Activated T-helper 1 cell treated with anti-CD3 and anti-CD28 coated beads, Interleukin-2, amount 50 U/mL, for 16 hours (primary cell): ENCODE measurements around the gene NHLRC2.

Experiments
- DNase-seq, 2 donors: peaks; one replicate each; pipeline ENCODE4 v3.0.0-alpha.2; 2020; ENCODE audit warnings: low read depth in 1 of 2, low spot score in 1 of 2

The NHLRC2 gene

DNA sequence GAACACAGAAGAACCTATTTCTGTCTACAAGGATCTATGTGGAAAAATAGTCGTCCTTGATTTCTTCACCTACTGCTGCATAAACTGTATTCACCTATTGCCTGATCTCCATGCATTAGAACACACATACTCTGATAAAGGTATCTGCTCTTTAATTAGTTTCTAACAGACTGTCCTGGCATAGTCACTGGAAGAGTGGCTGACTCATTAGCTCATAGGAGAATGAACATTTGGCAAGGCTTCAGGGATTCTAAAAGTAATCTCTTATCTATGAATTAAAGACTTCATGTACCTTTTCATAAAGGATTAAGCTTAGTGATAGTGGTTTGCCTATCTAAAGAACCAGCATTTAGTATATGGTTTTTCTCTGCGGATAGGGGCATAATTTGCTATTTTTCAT, 4.1 kb downstream of the NHLRC2 start:
- no peak for DNase-seq

GRCh38 chr10:113859261-113859660, 4.8 kb downstream of the NHLRC2 start:
- no peak for DNase-seq

- DNase-seq = no peak
Observed at GRCh38 chr10:113865901-113866300, 11.4 kb downstream of the NHLRC2 start.

GRCh38 chr10:113866551-113867394, 12.3 kb downstream of the NHLRC2 start:
- no peak for DNase-seq

DNA sequence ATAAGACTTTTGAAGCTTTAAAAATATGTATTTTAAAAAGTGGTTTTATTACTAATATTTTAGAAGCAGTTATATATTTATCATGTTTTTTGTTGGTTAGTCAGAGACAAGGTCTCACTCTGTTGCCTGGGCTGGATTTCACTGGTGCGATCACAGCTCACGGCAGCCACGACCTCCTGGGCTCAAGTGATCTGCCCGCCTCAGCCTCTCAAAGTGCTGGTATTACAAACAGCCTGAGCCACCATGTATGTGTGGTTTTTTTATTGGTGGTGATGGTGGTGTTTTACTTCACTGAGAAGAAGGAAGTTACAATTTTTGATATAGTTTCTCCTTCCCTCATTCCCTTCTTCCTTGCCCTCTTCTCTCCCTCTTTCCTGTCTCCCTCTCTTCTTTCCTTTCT, 13.4 kb downstream of the NHLRC2 start:
- DNase-seq = no peak

GRCh38 chr10:113869789-113870188, 15.3 kb downstream of the NHLRC2 start:
- DNase-seq = no peak

GRCh38 chr10:113872139-113873030, 17.9 kb downstream of the NHLRC2 start:
- no peak for DNase-seq

DNA sequence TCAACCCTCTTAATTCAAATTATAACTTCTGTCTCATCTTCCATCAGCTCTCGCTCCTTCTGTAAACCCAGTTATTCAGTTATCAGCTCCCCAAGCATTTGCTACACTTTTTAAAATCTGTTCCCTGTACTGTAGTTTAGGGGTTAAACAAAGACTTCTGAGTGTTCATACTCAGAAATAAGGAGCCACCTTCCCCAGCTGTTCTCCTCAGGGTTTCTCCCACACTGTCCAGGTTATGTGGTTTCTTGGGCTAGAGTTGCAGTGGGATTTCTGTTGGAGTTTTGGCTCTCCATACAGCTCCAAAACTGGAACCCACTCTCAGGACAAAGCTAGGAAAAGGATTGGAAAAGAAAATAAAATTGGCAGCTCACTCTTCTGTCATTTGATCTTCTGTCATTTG, 20.8 kb downstream of the NHLRC2 start:
- DNase-seq = no peak

GRCh38 chr10:113876461-113876860, 22.0 kb downstream of the NHLRC2 start:
- no peak for DNase-seq

- DNase-seq = no peak
Observed at GRCh38 chr10:113879691-113880090, 25.2 kb downstream of the NHLRC2 start.

- no peak for DNase-seq
Observed at GRCh38 chr10:113880236-113880635, 25.8 kb downstream of the NHLRC2 start.

GRCh38 chr10:113882240-113882639, 27.8 kb downstream of the NHLRC2 start:
- DNase-seq = no peak

DNA sequence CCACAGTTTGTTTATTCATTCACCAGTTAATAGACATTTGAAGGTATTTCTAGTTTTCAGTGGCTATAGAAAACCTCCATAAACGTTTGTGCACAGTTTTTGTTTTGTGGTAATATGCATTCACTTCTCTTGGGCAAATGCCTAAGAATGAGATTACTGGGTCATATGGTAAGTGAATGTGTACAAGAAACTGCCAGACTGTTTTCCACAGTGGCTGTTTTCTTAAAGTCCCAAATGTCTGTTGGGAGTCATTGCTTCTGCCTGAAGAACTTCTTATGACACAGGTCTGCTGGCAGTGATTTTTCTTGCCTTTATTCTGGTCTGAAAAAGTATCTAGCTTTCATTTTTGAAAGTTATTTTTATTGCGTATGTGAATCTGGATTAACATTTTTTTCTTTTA, 35.5 kb downstream of the NHLRC2 start:
- no peak for DNase-seq

DNA sequence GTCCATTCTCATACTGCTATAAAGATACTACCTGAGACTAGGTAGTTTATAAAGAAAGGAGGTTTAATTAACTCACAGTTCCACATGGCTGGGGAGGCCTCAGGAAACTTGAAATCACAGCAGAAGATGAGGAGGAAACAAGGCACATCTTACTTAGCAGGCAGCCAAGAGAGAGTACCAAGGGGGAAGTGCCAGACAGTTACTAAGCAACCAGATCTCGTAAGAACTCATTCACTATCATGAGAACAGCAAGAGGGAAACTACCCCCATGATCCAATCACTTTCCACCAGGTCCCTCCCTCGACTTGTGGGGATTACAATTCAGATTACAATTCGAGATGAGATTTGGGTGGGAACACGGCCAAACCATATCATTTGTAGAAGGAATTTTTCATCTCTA, 36.3 kb downstream of the NHLRC2 start:
- DNase-seq = no peak

DNA sequence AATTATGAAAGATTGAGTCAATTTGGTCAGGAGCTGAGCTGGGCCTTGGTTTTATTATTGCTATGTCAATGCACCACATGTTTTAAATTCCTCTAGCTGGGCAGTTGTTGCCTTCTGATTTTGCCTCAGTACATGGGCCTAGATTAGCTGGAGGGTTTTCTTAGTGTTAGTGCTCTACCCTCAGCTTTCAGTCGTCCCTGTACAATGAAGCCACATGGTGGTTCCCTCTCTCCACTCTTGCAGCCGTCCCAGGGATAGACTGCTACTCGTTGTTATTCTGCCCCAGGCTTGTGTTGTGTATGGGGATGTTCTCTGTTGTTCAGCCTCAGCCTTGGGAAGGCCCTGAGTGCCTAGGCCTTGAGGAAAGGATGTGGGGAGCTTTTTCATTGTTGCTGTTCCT, 37.0 kb downstream of the NHLRC2 start:
- no peak for DNase-seq

DNA sequence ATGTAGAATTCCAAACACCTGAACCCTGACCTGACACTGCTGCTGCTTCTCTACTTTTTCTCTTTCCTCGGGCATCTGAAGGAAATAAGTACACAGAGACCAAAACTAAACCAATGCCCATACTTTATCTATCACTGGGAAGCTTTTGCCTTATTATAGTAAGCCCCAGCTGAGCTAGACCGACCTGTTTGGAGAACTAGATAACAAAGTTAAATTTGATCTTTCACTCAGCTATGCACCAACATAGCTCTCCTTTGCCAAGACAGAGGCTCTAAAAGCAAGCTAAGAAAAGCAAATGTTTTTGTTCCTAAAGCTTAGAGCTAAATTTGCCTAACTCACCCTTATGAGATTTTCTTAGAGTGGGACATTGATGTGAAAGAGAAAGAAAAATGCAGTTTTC, 39.1 kb downstream of the NHLRC2 start:
- no peak for DNase-seq

GRCh38 chr10:113894581-113894980, 40.1 kb downstream of the NHLRC2 start:
- DNase-seq = no peak

DNA sequence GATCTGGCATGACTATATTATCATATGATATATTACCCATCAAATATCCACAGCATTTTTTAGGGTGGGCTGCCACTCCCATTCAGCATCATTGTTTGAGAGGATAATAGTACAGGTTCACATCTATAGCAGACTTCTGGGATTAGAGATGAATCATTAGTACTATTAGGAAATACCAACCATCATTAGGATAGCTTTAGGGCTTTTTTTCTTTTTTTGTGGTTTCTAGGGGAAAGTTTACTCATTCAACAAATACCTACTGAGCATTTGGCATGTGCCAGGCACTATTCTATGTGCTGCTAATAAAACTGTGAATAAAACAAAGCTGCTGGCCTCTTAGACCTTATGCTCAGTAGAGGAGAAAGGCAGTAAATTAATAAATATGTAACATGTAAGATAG, 40.6 kb downstream of the NHLRC2 start:
- DNase-seq = no peak

DNA sequence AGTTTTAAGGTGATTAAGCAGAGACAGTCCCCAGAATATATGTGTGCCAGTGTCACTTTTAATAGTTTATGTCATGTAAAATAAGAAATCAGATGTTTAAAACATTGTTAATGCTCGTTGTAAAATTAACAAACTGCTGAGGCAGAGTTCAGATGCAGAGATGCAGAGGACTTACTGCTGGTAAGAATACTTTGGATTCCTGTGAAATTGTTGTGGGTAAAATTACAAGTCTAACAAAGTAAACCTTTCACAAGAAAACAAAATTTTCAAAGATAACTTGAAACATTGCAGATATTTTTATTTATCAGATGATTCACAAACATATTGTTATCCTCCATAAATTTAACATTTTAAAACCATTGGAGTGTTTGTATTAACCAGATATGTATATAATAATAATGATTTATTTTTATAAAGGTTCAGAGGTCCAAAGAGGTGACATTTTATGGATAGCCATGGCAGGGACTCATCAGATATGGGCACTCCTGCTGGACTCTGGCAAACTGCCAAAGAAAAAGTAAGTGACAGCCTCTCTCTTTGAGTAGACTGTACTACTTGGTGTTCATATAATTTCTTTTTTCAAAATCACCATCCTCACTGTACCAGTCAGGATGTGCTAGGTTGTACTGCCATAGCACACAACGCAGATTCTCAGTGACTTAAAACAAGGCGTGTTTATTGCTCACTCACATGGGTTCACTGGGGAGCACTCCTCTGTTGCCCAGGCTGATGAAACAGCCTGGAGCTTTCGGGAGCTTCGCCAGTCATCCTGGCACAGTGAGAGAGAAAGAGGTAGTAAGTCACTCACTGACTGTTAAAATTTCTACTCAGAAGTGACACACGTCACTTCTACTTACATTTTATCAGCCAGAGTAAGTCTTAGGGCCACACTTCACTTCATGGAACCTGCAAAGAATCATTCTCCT, 43.5 kb downstream of the NHLRC2 start:
- DNase-seq = no peak

DNA sequence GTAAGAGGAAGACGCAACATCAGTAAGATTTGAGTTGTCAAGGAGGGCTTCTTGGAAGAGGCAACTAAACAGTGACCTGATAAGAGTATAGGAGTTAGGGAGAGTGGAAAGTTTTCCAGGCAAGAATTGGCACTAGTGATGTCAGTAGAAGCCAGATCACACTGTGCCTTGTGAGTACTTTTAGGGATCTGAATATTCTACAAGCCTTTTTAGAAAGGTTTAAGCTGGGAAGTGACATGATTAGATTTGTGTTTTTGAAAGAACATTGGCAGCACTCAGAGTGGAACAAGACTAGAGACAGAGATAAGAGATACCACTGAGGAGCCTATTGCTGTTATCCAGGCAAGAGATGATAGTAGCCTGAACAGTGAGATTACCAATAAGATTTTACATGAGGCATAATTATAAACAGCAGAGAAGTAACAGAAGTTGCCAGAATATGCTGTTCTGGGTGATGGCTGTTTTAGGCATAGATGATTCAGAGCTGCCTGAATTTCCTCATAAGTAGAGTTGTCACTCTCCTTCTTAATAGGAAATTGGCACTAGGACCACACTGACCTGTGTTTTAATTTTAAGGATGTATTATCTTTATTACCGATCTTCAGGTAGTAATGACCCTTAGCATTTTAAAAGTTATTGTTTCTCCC, 45.6 kb downstream of the NHLRC2 start:
- DNase-seq = no peak

- DNase-seq = no peak
Observed at GRCh38 chr10:113905756-113906155, 51.3 kb downstream of the NHLRC2 start.
